ENCODE results near the gene ALPK1. TPM values are rescaled to one million over a fixed set of nuclear protein-coding genes. Genes with fewer than 3 reads are reported as not detected.
"Not testable (repeated sequence)": the region's sequence is repeated elsewhere in the genome, so short reads cannot be mapped to it uniquely, and the experiment has no call there.

ALPK1 gene
- total RNA-seq, 1 donor from 2014 or later, result 5.5 TPM

GRCh38 chr4:112277705-112278448 lies 19.3 kb upstream of the ALPK1 start:
- TF ChIP-seq CTCF (conservative IDR thresholded peaks at IDR 0.05; ENCODE audit: low read depth, low read length), result no peak
- DNase-seq (ENCODE audit: low read depth), result no peak
- H3K4me3 ChIP-seq (ENCODE audit: low read depth, low read length), result no peak overlapping the region

- H3K4me3 ChIP-seq (ENCODE audit: low read depth, low read length), result no peak overlapping the region
- no peak for DNase-seq (ENCODE audit: low read depth)
- no peak for TF ChIP-seq CTCF (conservative IDR thresholded peaks at IDR 0.05; ENCODE audit: low read depth, low read length)
Observed at GRCh38 chr4:112279025-112279881, 17.9 kb upstream of the ALPK1 start.

- no peak for TF ChIP-seq CTCF (conservative IDR thresholded peaks at IDR 0.05; ENCODE audit: low read depth, low read length)
Observed at GRCh38 chr4:112279882-112280315, 17.3 kb upstream of the ALPK1 start.

DNA sequence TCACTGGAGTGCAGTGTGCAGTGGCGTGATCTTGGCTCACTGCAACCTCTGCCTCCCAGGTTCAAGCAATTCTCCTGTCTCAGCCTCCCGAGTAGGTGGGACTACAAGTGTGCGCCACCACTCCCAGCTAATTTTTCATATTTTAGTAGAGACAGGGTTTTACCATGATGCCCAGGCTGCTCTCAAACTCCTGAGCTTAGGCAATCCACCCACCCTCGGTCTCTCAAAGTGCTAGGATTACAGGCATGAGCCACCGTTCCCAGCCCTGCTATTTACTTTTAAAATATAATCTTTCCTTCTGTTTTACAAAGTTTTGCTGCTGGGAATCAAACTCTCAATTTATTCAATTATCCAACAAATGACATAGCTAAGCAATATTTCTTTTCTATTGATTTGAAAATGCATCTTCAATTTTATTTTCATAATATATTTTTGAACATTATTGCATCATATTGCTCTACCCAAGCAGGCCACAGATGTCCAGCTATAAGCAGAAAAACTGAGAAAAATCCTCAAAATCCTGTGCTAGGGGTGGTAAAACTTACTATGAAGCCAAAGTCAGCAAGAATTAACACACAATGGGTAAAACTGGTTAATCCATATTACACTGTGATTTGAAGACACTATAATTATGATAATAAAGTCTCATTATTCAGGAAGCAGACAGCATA lies 16.6 kb upstream of the ALPK1 start:
- TF ChIP-seq CTCF (conservative IDR thresholded peaks at IDR 0.05; ENCODE audit: low read depth, low read length), result no peak
- DNase-seq (ENCODE audit: low read depth), result no peak
- H3K4me3 ChIP-seq (ENCODE audit: low read depth, low read length), result no peak overlapping the region

More at GRCh38 chr4:112279882-112280315, 17.3 kb upstream of the ALPK1 start:
- no peak overlapping the region for H3K4me3 ChIP-seq (ENCODE audit: low read depth, low read length)
- no peak for DNase-seq (ENCODE audit: low read depth)

DNA sequence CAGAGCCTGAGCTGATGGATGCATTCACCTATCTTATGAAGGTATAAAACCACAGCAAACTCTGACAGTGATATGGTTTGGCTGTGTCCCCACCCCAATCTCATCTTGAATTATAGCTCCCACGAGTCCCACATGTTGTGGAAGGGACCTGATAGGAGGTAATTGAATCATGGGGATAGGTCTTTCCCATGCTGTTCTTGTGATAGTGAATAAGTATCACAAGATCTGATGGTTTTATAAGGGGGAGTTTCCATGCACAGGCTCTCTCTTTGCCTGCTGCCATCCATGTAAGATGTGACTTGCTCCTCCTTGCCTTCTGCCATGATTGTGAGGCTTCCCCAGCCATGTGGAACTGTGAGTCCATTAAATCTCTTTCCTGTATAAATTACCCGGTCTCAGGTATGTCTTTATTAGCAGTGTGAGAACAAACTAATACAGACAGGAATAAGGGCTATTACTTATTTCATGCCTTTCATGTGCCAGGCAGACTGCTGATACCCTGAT lies 15.2 kb upstream of the ALPK1 start:
- H3K4me3 ChIP-seq (ENCODE audit: low read depth, low read length); DNase-seq (ENCODE audit: low read depth): not testable (repeated sequence)

DNA sequence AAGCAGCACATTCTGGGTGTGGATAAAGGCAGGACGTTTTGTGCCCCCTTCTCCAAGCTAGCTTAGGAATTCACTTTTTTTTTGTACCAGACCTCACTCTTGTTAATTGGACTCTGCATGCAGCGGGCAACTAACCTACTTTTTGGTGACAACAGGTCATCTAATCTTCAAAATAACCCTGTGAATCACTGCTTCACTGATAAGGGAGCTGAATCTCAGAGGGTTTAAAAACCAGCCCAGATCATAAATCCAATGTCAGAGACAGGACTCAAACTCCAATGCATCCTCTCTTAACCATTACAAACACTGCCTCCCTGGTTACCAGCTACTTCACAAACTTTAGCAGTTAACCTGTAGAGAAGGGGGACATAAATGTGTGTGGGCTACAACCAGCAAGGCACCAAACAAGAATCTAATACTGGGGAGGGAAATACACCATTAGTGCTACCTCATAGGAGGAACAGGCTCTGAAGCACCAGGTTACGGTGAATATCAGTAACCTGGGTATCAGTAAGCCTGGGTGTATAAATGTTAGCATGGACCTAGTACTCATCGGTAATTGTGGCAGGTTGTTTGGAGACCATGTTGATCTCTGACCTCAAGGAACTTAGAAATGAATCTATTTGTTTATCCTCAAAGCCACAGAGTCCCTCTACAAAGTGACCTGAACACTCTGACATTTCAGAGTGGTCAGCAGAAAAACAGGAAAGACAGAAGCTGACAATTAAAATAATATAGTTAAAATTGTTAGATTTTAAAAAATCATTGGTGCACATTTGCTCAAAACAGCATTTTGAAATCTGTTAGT lies 14.1 kb upstream of the ALPK1 start:
- no peak overlapping the region for H3K4me3 ChIP-seq (ENCODE audit: low read depth, low read length)

More for the DNA sequence above, 14.1 kb upstream of the ALPK1 start:
- no peak for DNase-seq (ENCODE audit: low read depth)
- no peak for TF ChIP-seq CTCF (conservative IDR thresholded peaks at IDR 0.05; ENCODE audit: low read depth, low read length)

Measured in epithelial cell of proximal tubule (primary cell).